SK-N-SH (cell line): ENCODE data around the gene OSBPL5. TPM values are rescaled to one million over a fixed set of nuclear protein-coding genes. Genes with fewer than 3 reads are reported as not detected.

ENCODE experiments used
- CTCF ChIA-PET: fragments of 300-600, 350-600 bp; formaldehyde crosslinking; extraction: SDS; loops from one replicate; lab custom pipeline; 2021; lab: Yijun Ruan, JAX
- POLR2A ChIA-PET: fragments of 350-600 bp; sonication (Branson Sonifier 250); formaldehyde crosslinking; extraction: SDS; loops from one replicate; lab custom pipeline; 2020; ENCODE audit warnings: antibody characterized with exemption, inconsistent platforms; lab: Yijun Ruan, JAX
- DNase-seq: peaks from one replicate; pipeline ENCODE4 v3.0.0; 2012
- H2AFZ ChIP-seq: fragments of 200-600 bp; sonication (generic); 2 replicates; pipeline ENCODE4 v1.8.1; 2016; ENCODE audit warnings: antibody characterized with exemption, mild to moderate bottlenecking, low read depth
- H3F3A ChIP-seq: fragments of 200-600 bp; sonication (generic); replicated peaks from 2 replicates; pipeline ENCODE3; 2016; ENCODE audit warnings: antibody characterized with exemption, mild to moderate bottlenecking; ENCODE audit not compliant: insufficient read depth
- H3K27ac ChIP-seq, 2 experiments: fragments of 200-500 bp in 1 of 2; fragments of 200-600 bp in 1 of 2; sonication (Bioruptor generic) in 1 of 2; sonication (generic), shearing (Covaris generic) in 1 of 2; 2 replicates each; pipeline versions ENCODE4 v1.5.1 to v1.6.1; 2014 to 2016; ENCODE audit warnings: low read depth in 2 of 2, inconsistent platforms in 1 of 2, low read length in 1 of 2, mild to moderate bottlenecking in 1 of 2, mixed read lengths in 1 of 2
- H3K27me3 ChIP-seq: fragments of 200-600 bp; sonication (generic), shearing (Covaris generic); 2 replicates; pipeline ENCODE4 v1.6.1; 2016; ENCODE audit warnings: mixed run types; ENCODE audit not compliant: insufficient read depth
- H3K36me3 ChIP-seq, 2 experiments: fragments of 200-500 bp in 1 of 2; fragments of 200-600 bp in 1 of 2; sonication (Bioruptor generic) in 1 of 2; sonication (generic) in 1 of 2; replicated peaks in 1 of 2; 2 replicates each; pipeline versions ENCODE3 to v1.5.1; 2014 to 2016; ENCODE audit warnings: low read length in 1 of 2, mild to moderate bottlenecking in 1 of 2; ENCODE audit not compliant: insufficient read depth in 2 of 2, control insufficient read depth in 1 of 2
- H3K4me1 ChIP-seq, 2 experiments: fragments of 200-500 bp in 1 of 2; fragments of 200-600 bp in 1 of 2; sonication (Bioruptor generic) in 1 of 2; sonication (generic), shearing (Covaris generic) in 1 of 2; 2 replicates each; pipeline versions ENCODE4 v1.5.1 to v1.6.1; 2014 to 2016; ENCODE audit warnings: low read depth in 1 of 2, low read length in 1 of 2, mixed run types in 1 of 2; ENCODE audit not compliant: insufficient read depth in 2 of 2, control insufficient read depth in 1 of 2
- H3K4me2 ChIP-seq: fragments of 200-600 bp; sonication (generic), shearing (Covaris generic); 2 replicates; pipeline ENCODE4 v1.6.1; 2017; ENCODE audit warnings: mixed run types
- H3K4me3 ChIP-seq, 2 experiments: fragments of 200-500 bp in 1 of 2; fragments of 200-600 bp in 1 of 2; sonication (Bioruptor generic) in 1 of 2; sonication (generic), shearing (Covaris generic) in 1 of 2; 2 replicates each; pipeline versions ENCODE4 v1.5.1 to v1.8.1; 2014 to 2016; ENCODE audit warnings: low read depth in 2 of 2, inconsistent platforms in 1 of 2, low read length in 1 of 2, mild to moderate bottlenecking in 1 of 2, mixed read lengths in 1 of 2, moderate library complexity in 1 of 2
- H3K79me2 ChIP-seq: fragments of 200-600 bp; sonication (generic); 2 replicates; pipeline ENCODE4 v1.8.1; 2017; ENCODE audit warnings: mild to moderate bottlenecking; ENCODE audit not compliant: insufficient read depth
- H3K9ac ChIP-seq: fragments of 200-600 bp; sonication (generic); 2 replicates; pipeline ENCODE4 v1.6.1; 2017; ENCODE audit warnings: mixed run types
- H3K9me2 ChIP-seq: fragments of 200-600 bp; sonication (generic); 2 replicates; pipeline ENCODE4 v1.6.1; 2017; ENCODE audit warnings: mixed run types
- H3K9me3 ChIP-seq: fragments of 200-600 bp; sonication (generic); 2 replicates; pipeline ENCODE4 v1.6.1; 2017; ENCODE audit warnings: mixed run types, mild to moderate bottlenecking, moderate library complexity
- H4K20me1 ChIP-seq: fragments of 200-600 bp; sonication (generic); 2 replicates; pipeline ENCODE4 v1.6.1; 2017; ENCODE audit warnings: mild to moderate bottlenecking, mixed run types; ENCODE audit not compliant: insufficient read depth
- CHD2 ChIP-seq: fragments of 150-350 bp; IDR thresholded peaks from 2 replicates; pipeline ENCODE4 v1.6.1; 2018; ENCODE audit warnings: low read length; ENCODE audit not compliant: partially characterized antibody
- CTCF ChIP-seq: fragments of 200-600 bp; sonication (generic); IDR thresholded peaks from 2 replicates; pipeline ENCODE4 v1.6.1; 2017; ENCODE audit warnings: antibody characterized with exemption, mild to moderate bottlenecking, moderate library complexity
- FOXM1 ChIP-seq: IDR thresholded peaks from 2 replicates; pipeline ENCODE4 v1.4.0; 2012; ENCODE audit warnings: low read depth, mild to moderate bottlenecking
- GABPA ChIP-seq: IDR thresholded peaks from 2 replicates; pipeline ENCODE4 v1.4.0; 2012; ENCODE audit warnings: low read depth, mild to moderate bottlenecking
- NFIC ChIP-seq: IDR thresholded peaks from 2 replicates; pipeline ENCODE4 v1.4.0; 2012; ENCODE audit warnings: borderline replicate concordance
- PBX3 ChIP-seq: IDR thresholded peaks from 2 replicates; pipeline ENCODE4; 2012
- SMC3 ChIP-seq: IDR thresholded peaks from 2 replicates; pipeline ENCODE4 v1.6.1; 2012; ENCODE audit warnings: low read depth, low read length, improper control_type of control experiment
- TCF12 ChIP-seq: IDR thresholded peaks from 2 replicates; pipeline ENCODE4 v1.4.0; 2012
- USF1 ChIP-seq: IDR thresholded peaks from 2 replicates; pipeline ENCODE4 v1.4.0; 2012; ENCODE audit warnings: low read depth, borderline replicate concordance
- YY1 ChIP-seq: IDR thresholded peaks from 2 replicates; pipeline ENCODE4 v1.4.0; 2012; ENCODE audit warnings: low read depth, mild to moderate bottlenecking
- ZBTB33 ChIP-seq: IDR thresholded peaks from 2 replicates; pipeline ENCODE4 v1.4.0; 2012; ENCODE audit warnings: low read depth, borderline replicate concordance
- WGBS: methylation state at CpG from one replicate; pipeline ENCODE4 v1.1.6; 2017; ENCODE audit warnings: low lambda C conversion rate; 5-methylcytosine and 5-hydroxymethylcytosine counted together
- polyA plus RNA-seq, 3 experiments: library from polyadenylated mRNA; depleted of rRNA; stranded (reverse); fragments of >200 nt; gene quantifications; 2 replicates each; pipeline ENCODE4 v1.2.3, GENCODE V29; 2012

The OSBPL5 gene
- polyA plus RNA-seq, 1 of the 3 experiments (the other 2 are of a cell fraction): 10.9 TPM

- no peak for TF ChIP-seq PBX3
- TF ChIP-seq ZBTB33: no peak
- TF ChIP-seq CHD2: no peak
- TF ChIP-seq NFIC: no peak
- TF ChIP-seq GABPA: no peak
- no peak for TF ChIP-seq FOXM1
- no peak for TF ChIP-seq YY1
- TF ChIP-seq, all 33 proteins: peak for 0
Observed at GRCh38 chr11:3129591-3130268, 35.4 kb downstream of the OSBPL5 start (continued).

GRCh38 chr11:3129181-3129590 lies 35.9 kb downstream of the OSBPL5 start:
- ChIA-PET CTCF (interaction anchor here (1.0 to 1.9 kb wide), 4 partner anchors 37 to 87 kb away, joined by 3 to 8 read pairs (median 4); no protein-coding TSS in a partner anchor), POLR2A (no interaction called here)
- Histone ChIP-seq H3K4me1 (peaks cover 0 to under 1% of the 10 kb centered on the region in 2 experiments; a peak in 1 of 4 replicates), H4K20me1 (peaks cover 10% of the 10 kb centered on the region; the same call in 1 of the 2 replicates), H3K9me3 (no peaks in the 10 kb centered on the region), H3K4me2 (no peak overlapping the region), H3K9me2 (no peaks in the 10 kb centered on the region), H3K4me3 (no peak overlapping the region), H3K79me2 (no peaks in the 10 kb centered on the region), H3F3A (peaks cover 8% of the 10 kb centered on the region), H3K27ac (no peak overlapping the region), H2AFZ (no peak overlapping the region), H3K36me3 (peaks cover 0 to 2% of the 10 kb centered on the region in 2 experiments), H3K9ac (no peak overlapping the region), H3K27me3 (no peaks in the 10 kb centered on the region)
- TF ChIP-seq SMC3 (no peak), GABPA (no peak), CTCF (no peak), ZBTB33 (no peak), TCF12 (no peak), CHD2 (no peak), USF1 (no peak), FOXM1 (no peak)
- 83% methylated on average over 5 of the region's 10 CpGs for WGBS
- DNase-seq: no peak
